GM23338 (cell line): ENCODE results near the gene OBP2A.

Source experiments
- CREB1 ChIP-seq: fragments of 250-450 bp; sonication (Bioruptor Pico); IDR thresholded peaks from 2 replicates; pipeline ENCODE4 v1.5.0; 2020; ENCODE audit warnings: low read depth, mild to moderate bottlenecking, moderate library complexity
- EZH2 ChIP-seq: fragments of 200-600 bp; sonication (generic); IDR thresholded peaks from one replicate; pipeline ENCODE4 v1.8.0; 2017; ENCODE audit warnings: antibody characterized with exemption, mild to moderate bottlenecking, low read depth; ENCODE audit not compliant: unreplicated experiment
- EZH2phosphoT487 ChIP-seq: fragments of 200-600 bp; sonication (generic); IDR thresholded peaks from one replicate; pipeline ENCODE4 v1.8.1; 2018; ENCODE audit warnings: antibody characterized with exemption; ENCODE audit not compliant: unreplicated experiment
- POLR2AphosphoS5 ChIP-seq: IDR thresholded peaks from 2 replicates; pipeline ENCODE4 v1.6.1; 2016; ENCODE audit warnings: antibody characterized with exemption, low read depth
- ZNF331 ChIP-seq: fragments of 250-450 bp; sonication (Bioruptor Pico); IDR thresholded peaks from 2 replicates; pipeline ENCODE4 v1.5.0; 2020; ENCODE audit warnings: low read depth, mild to moderate bottlenecking, moderate library complexity
- TF ChIP-seq, protein P1 (sequence below), 2 experiments: fragments of 200-600 bp in 1 of 2; sonication (generic) in 1 of 2; conservative IDR thresholded peaks; 2 replicates each; pipeline versions ENCODE4 v1.5.1 to v1.6.1; 2016 to 2017; ENCODE audit warnings: antibody characterized with exemption in 2 of 2, low read depth in 2 of 2, mild to moderate bottlenecking in 2 of 2, moderate library complexity in 1 of 2
- TF ChIP-seq, protein P2 (sequence below): IDR thresholded peaks from one replicate; pipeline ENCODE4 v1.6.1; 2018; ENCODE audit warnings: antibody characterized with exemption; ENCODE audit not compliant: unreplicated experiment

GRCh38 chr9:135582541-135582940 lies 36.6 kb downstream of the OBP2A start:
- TF ChIP-seq POLR2AphosphoS5 = no peak
- TF ChIP-seq, protein P1, sequence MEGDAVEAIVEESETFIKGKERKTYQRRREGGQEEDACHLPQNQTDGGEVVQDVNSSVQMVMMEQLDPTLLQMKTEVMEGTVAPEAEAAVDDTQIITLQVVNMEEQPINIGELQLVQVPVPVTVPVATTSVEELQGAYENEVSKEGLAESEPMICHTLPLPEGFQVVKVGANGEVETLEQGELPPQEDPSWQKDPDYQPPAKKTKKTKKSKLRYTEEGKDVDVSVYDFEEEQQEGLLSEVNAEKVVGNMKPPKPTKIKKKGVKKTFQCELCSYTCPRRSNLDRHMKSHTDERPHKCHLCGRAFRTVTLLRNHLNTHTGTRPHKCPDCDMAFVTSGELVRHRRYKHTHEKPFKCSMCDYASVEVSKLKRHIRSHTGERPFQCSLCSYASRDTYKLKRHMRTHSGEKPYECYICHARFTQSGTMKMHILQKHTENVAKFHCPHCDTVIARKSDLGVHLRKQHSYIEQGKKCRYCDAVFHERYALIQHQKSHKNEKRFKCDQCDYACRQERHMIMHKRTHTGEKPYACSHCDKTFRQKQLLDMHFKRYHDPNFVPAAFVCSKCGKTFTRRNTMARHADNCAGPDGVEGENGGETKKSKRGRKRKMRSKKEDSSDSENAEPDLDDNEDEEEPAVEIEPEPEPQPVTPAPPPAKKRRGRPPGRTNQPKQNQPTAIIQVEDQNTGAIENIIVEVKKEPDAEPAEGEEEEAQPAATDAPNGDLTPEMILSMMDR (conservative IDR thresholded peaks at IDR 0.05; ENCODE audit: low read depth in 2 of 2) = no peak
- TF ChIP-seq, protein P2, sequence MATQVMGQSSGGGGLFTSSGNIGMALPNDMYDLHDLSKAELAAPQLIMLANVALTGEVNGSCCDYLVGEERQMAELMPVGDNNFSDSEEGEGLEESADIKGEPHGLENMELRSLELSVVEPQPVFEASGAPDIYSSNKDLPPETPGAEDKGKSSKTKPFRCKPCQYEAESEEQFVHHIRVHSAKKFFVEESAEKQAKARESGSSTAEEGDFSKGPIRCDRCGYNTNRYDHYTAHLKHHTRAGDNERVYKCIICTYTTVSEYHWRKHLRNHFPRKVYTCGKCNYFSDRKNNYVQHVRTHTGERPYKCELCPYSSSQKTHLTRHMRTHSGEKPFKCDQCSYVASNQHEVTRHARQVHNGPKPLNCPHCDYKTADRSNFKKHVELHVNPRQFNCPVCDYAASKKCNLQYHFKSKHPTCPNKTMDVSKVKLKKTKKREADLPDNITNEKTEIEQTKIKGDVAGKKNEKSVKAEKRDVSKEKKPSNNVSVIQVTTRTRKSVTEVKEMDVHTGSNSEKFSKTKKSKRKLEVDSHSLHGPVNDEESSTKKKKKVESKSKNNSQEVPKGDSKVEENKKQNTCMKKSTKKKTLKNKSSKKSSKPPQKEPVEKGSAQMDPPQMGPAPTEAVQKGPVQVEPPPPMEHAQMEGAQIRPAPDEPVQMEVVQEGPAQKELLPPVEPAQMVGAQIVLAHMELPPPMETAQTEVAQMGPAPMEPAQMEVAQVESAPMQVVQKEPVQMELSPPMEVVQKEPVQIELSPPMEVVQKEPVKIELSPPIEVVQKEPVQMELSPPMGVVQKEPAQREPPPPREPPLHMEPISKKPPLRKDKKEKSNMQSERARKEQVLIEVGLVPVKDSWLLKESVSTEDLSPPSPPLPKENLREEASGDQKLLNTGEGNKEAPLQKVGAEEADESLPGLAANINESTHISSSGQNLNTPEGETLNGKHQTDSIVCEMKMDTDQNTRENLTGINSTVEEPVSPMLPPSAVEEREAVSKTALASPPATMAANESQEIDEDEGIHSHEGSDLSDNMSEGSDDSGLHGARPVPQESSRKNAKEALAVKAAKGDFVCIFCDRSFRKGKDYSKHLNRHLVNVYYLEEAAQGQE = no peak
- TF ChIP-seq EZH2 = no peak
- no peak for TF ChIP-seq ZNF331
- TF ChIP-seq EZH2phosphoT487 = no peak
- no peak for TF ChIP-seq CREB1 (CRISPR knock-in tag)
